HPDE6-E6E7 (cell line): Measurements from ENCODE around the gene ZNF425.
"Not testable (repeated sequence)": the region's sequence is repeated elsewhere in the genome, so short reads cannot be mapped to it uniquely, and the experiment has no call there.

ENCODE experiments used
- DNase-seq: peaks from one replicate; pipeline ENCODE4 v3.0.0; 2011; ENCODE audit warnings: missing footprints; ENCODE audit errors: extremely low spot score

The ZNF425 gene

GRCh38 chr7:149125863-149126661 lies at the start of gene ZNF425:
Gene ZNF425, minus strand, starts transcription at chr7:149126324. Its CDS starts 111 bp downstream, at chr7:149126213.
- peak; percentile 89 for DNase-seq

GRCh38 chr7:149175150-149175549 lies 49.0 kb upstream of the ZNF425 start:
- DNase-seq: no peak

- DNase-seq: no peak
Measured at GRCh38 chr7:149172534-149172920, 46.4 kb upstream of the ZNF425 start.

- DNase-seq: peak; percentile 77
Measured at GRCh38 chr7:149171892-149172533, 45.9 kb upstream of the ZNF425 start.

- DNase-seq: no peak
Measured at GRCh38 chr7:149166630-149167352, 40.7 kb upstream of the ZNF425 start.

GRCh38 chr7:149166142-149166541 lies 40.0 kb upstream of the ZNF425 start:
- no peak for DNase-seq

GRCh38 chr7:149161241-149161848 lies 35.2 kb upstream of the ZNF425 start:
- DNase-seq: no peak

- no peak for DNase-seq
Measured at GRCh38 chr7:149156898-149157297, 30.8 kb upstream of the ZNF425 start.

- no peak for DNase-seq
Measured at GRCh38 chr7:149154056-149154455, 27.9 kb upstream of the ZNF425 start.

GRCh38 chr7:149153346-149153745 lies 27.2 kb upstream of the ZNF425 start:
- no peak for DNase-seq

- no peak for DNase-seq
Measured at GRCh38 chr7:149150981-149151380, 24.9 kb upstream of the ZNF425 start.

GRCh38 chr7:149147752-149148653 lies 21.9 kb upstream of the ZNF425 start:
- DNase-seq: peak; percentile 54

GRCh38 chr7:149147072-149147751 lies 21.1 kb upstream of the ZNF425 start, which contains the start of gene ZNF398:
Gene ZNF398, plus strand, starts transcription at chr7:149147453. Its CDS starts 290 bp downstream, at chr7:149147743.
- DNase-seq: peak; percentile 80

GRCh38 chr7:149145031-149145845 lies 19.1 kb upstream of the ZNF425 start:
- peak; percentile 84 for DNase-seq

- DNase-seq: not testable (repeated sequence)
Measured at GRCh38 chr7:149144436-149144922, 18.4 kb upstream of the ZNF425 start.

- no peak for DNase-seq
Measured at GRCh38 chr7:149141893-149142292, 15.8 kb upstream of the ZNF425 start.

GRCh38 chr7:149140831-149141230 lies 14.7 kb upstream of the ZNF425 start:
- no peak for DNase-seq

- no peak for DNase-seq
Measured at GRCh38 chr7:149136118-149136517, 10.0 kb upstream of the ZNF425 start.

- no peak for DNase-seq
Measured at GRCh38 chr7:149133028-149133710, 7.0 kb upstream of the ZNF425 start.
